SH-SY5Y (cell line): ENCODE data around the gene FRMD8.

Experiments
- GATA2 ChIP-seq: IDR thresholded peaks from 2 replicates; pipeline ENCODE4 v1.6.1; 2011; ENCODE audit warnings: mild to moderate bottlenecking, low read depth, low read length
- GATA3 ChIP-seq: IDR thresholded peaks from 2 replicates; pipeline ENCODE4 v1.6.1; 2011; ENCODE audit warnings: low read depth, mild to moderate bottlenecking, low read length, moderate library complexity

FRMD8 gene

GRCh38 chr11:65394125-65394536 lies 7.7 kb downstream of the FRMD8 start:
- no peak for TF ChIP-seq GATA3

DNA sequence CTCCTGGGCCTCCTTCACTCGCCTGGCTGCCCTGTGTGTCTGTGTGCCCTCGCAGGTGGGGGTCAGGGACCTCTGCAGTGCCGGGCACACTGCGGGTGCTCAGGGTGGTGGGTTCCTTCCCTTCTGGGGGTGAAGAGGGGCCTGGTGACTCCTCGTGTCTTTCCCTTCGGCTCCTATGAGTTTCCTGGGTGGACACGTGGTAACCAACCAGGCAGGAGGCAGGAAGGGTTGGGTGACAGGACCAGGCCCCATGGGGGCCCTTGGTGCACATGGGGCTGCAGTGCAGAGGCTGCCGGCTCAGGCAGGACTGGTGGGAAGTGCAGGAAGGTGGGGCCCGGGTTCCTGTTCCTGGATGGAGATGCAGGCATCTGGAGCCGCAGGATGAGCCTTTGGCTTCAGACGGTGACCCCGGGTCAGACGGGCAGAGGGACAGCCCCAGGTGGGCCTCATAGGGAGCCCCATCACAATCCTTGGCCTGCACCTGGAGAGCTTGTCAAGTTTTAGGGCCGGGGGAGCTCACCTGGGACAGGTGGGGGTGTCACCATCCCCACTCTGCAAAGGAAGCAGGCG lies 9.6 kb downstream of the FRMD8 start:
- TF ChIP-seq GATA3: no peak

DNA sequence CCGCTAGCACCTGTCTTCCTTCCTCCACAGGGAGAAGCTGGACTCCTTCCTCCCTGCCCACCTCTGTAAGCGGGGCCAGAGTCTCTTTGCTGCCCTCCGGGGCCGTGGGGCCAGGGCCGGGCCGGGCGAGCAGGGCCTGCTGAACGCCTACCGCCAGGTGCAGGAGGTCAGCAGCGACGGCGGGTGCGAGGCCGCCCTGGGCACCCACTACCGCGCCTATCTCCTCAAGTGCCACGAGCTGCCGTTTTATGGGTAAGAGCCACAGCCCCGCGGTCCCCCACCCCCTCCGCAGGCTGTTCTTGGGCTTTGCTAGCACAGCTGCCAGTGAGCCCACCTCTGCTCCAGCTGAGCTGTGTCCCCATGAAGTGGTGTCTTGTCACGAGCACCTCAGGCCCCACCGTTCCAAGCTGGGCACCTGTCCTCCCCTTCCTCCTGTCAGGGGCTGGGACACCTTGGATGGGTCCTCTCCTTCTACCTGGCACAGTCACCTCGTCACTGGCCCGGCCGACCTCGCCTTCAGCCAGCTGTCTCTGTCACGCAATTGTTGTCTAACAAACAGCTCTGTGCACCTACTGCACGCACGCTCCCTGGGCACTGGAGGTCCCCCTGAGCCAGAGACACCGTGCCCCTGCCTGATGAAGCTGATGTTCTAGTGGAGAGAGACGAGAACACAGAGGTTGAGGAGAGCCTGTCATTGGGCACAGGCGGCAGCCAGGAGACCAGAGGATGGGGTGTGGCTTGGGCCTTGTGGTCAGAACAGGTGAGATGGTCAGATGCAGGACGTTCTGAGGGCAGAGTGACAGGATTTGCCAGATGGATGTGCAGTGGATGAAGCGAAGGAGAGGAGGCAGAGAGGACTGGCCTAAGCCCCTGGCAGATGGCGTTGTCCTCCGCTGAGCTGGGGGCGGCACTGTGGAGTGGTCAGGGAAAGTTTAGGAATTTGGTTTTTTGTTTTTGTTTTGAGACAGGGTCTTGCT lies 10.6 kb downstream of the FRMD8 start:
- TF ChIP-seq GATA2 (no peak), GATA3 (no peak)

- no peak for TF ChIP-seq GATA2
- no peak for TF ChIP-seq GATA3
Observed at GRCh38 chr11:65398362-65398910, 12.0 kb downstream of the FRMD8 start.

- TF ChIP-seq GATA3: no peak
- no peak for TF ChIP-seq GATA2
Observed at GRCh38 chr11:65399249-65399648, 12.8 kb downstream of the FRMD8 start.

DNA sequence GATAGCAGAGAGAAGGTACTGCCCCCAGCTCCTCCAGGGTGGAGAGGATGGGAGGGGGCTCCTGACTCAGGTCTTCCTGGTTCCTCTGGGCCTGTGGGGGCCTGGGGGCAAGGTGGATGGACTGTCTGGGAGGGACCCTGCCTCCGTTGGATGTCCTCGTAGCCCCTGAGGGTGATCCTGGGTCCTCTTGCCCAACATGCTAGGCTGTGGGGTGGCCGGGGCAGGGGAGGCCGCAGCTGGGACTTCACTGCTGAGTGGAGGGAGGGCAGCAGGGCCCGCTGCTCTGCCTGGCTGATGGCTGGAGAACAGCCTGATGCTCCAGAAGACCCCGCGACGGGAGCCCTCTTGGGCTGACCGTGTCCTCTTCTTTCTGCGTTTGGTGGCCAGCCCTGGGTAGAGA lies 13.4 kb downstream of the FRMD8 start:
- no peak for TF ChIP-seq GATA2
- no peak for TF ChIP-seq GATA3

- TF ChIP-seq GATA2 (no peak), GATA3 (no peak)
Observed at GRCh38 chr11:65400307-65401072, 14.1 kb downstream of the FRMD8 start.

DNA sequence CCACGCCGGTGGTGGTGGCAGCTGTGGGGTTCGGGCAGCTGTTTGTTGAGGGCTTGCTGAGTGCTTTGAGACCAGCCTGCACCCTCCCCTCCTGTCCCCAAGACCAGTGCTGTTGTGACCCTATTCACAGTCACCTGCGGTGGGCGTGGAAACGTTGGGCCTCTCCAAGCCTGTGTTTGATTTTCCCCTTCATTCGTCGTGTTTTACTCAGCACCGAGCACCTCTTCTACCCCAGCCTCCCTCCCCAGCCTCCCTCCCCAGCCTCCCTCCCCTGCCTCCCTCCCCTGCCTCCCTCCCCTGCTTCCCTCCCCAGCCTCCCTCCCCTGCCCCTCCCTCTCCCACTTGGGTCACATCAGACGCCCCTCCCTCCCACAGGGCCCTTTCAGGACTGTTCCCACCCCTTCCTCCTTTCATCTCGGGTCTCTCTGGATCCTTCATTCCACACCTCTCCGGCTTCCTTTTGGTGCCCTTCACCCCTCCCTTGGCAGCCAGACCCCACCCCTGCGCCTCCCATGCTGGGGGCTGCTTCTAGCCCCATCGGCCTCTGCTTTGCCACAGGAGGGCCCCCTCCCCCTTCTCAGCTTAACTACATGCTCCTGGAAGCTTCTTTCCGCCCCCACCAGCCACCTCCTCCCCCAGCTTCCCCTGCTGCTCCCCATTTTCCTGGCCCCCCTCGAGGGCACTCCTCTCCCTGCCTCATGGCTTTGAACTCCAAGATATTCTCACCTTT lies 14.8 kb downstream of the FRMD8 start:
- TF ChIP-seq GATA3 (no peak), GATA2 (no peak)

- TF ChIP-seq GATA2 (no peak), GATA3 (no peak)
Observed at GRCh38 chr11:65401803-65402248, 15.4 kb downstream of the FRMD8 start.

GRCh38 chr11:65402790-65403189 lies 16.4 kb downstream of the FRMD8 start:
- TF ChIP-seq GATA3: no peak
- no peak for TF ChIP-seq GATA2

GRCh38 chr11:65403607-65404121 lies 17.2 kb downstream of the FRMD8 start:
- no peak for TF ChIP-seq GATA3
- no peak for TF ChIP-seq GATA2

- TF ChIP-seq GATA3: no peak
- no peak for TF ChIP-seq GATA2
Observed at GRCh38 chr11:65404210-65404609, 17.8 kb downstream of the FRMD8 start.

DNA sequence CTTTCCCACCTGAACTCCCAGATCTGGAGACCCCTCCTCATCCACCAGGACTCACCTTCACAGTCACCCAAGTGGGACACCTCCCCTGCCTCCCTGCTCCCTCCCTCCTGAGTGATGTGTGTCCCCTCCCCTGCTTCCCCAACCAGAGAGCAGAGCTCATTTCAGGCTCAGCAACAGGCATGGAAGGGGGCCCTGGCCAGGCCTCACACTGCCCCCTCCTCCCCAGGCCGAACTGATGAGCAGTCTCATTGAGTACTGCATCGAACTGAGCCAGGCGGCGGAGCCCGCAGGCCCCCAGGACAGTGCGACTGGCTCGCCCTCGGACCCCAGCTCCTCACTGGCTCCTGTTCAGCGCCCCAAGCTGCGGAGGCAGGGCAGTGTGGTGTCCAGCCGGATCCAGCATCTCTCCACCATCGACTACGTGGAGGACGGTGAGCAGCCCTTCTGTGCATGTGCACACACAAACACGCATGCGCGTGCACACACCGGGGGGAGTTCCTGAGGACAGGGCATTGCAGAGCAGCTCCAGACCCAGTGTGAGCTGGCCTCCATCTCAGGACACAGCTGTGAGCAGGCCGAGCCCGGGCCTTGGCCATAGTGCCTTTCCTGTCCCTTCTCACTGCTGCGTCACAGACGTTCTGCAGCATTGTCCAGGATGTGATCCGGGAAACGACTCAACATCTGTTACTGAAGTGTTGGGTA lies 18.4 kb downstream of the FRMD8 start:
- TF ChIP-seq GATA2: no peak
- no peak for TF ChIP-seq GATA3
